Measurements from ENCODE around the gene TRIM33. TPM values are rescaled to one million over a fixed set of nuclear protein-coding genes. Genes with fewer than 3 reads are reported as not detected.

TRIM33 gene
- total RNA-seq, 1 donor from 2014 or later = 37.3 TPM

GRCh38 chr1:114551400-114551799 is 40.4 kb upstream of the TRIM33 start:
- no peak overlapping the region for H3K27ac ChIP-seq
- H3K4me3 ChIP-seq = no peak overlapping the region
- no peak for DNase-seq
- no peaks in the 10 kb centered on the region for H3K4me1 ChIP-seq
- no peaks in the 10 kb centered on the region for H3K36me3 ChIP-seq
- no peaks in the 10 kb centered on the region for H3K27me3 ChIP-seq
- no peak for ATAC-seq
- no peaks in the 10 kb centered on the region for H3K9me3 ChIP-seq
- no peak for TF ChIP-seq CTCF (IDR thresholded peaks at IDR 0.05)
- intact Hi-C loops (cut with DNase I) = no loop called here

- Histone ChIP-seq H3K4me1 (no peaks in the 10 kb centered on the region), H3K36me3 (no peaks in the 10 kb centered on the region), H3K4me3 (no peak overlapping the region), H3K27me3 (no peaks in the 10 kb centered on the region), H3K27ac (no peak overlapping the region), H3K9me3 (no peaks in the 10 kb centered on the region)
- intact Hi-C loops (cut with DNase I) = no loop called here
- ATAC-seq = no peak
- no peak for TF ChIP-seq CTCF (IDR thresholded peaks at IDR 0.05)
- no peak for DNase-seq
Observed at GRCh38 chr1:114550336-114550735, 39.3 kb upstream of the TRIM33 start.

- intact Hi-C loops (cut with DNase I) = no loop called here
- DNase-seq (no peak), ATAC-seq (peak; percentile 91)
- TF ChIP-seq CTCF (IDR thresholded peaks at IDR 0.05) = no peak
- Histone ChIP-seq H3K27ac (no peak overlapping the region), H3K4me1 (no peaks in the 10 kb centered on the region), H3K9me3 (no peaks in the 10 kb centered on the region), H3K4me3 (no peak overlapping the region), H3K27me3 (no peaks in the 10 kb centered on the region), H3K36me3 (no peaks in the 10 kb centered on the region)
Observed at GRCh38 chr1:114549137-114549536, 38.1 kb upstream of the TRIM33 start.

- DNase-seq (no peak), ATAC-seq (no peak)
- Histone ChIP-seq H3K9me3 (no peaks in the 10 kb centered on the region), H3K27me3 (no peaks in the 10 kb centered on the region), H3K27ac (no peak overlapping the region), H3K4me3 (no peak overlapping the region), H3K36me3 (no peaks in the 10 kb centered on the region), H3K4me1 (no peaks in the 10 kb centered on the region)
- TF ChIP-seq CTCF (IDR thresholded peaks at IDR 0.05) = no peak
- intact Hi-C loops (cut with DNase I) = no loop called here
Observed at GRCh38 chr1:114547076-114547475, 36.1 kb upstream of the TRIM33 start.

- Histone ChIP-seq H3K27ac (no peak overlapping the region), H3K27me3 (no peaks in the 10 kb centered on the region), H3K36me3 (no peaks in the 10 kb centered on the region), H3K9me3 (no peaks in the 10 kb centered on the region), H3K4me1 (no peaks in the 10 kb centered on the region), H3K4me3 (no peak overlapping the region)
- ATAC-seq (no peak), DNase-seq (no peak)
- intact Hi-C loops (cut with DNase I) = no loop called here
- TF ChIP-seq CTCF (IDR thresholded peaks at IDR 0.05) = no peak
Observed at GRCh38 chr1:114545796-114546195, 34.8 kb upstream of the TRIM33 start.

- intact Hi-C loops (cut with DNase I) = no loop called here
- DNase-seq = no peak
- no peak for TF ChIP-seq CTCF (IDR thresholded peaks at IDR 0.05)
- no peak for ATAC-seq
- H3K27ac ChIP-seq = no peak overlapping the region
- no peaks in the 10 kb centered on the region for H3K36me3 ChIP-seq
- H3K9me3 ChIP-seq = no peaks in the 10 kb centered on the region
- no peaks in the 10 kb centered on the region for H3K27me3 ChIP-seq
- no peaks in the 10 kb centered on the region for H3K4me1 ChIP-seq
- H3K4me3 ChIP-seq = no peak overlapping the region
Observed at GRCh38 chr1:114545315-114545714, 34.3 kb upstream of the TRIM33 start.

All from upper lobe of right lung (tissue), 1 donor.